Astrocyte of the cerebellum (primary cell): ENCODE measurements around the gene CCDC197.

ENCODE experiments used
- DNase-seq: peaks from one replicate; pipeline ENCODE4 v3.0.0-alpha.2; 2011; ENCODE audit warnings: low read depth
- H3K4me3 ChIP-seq: 2 replicates; pipeline ENCODE4 v1.5.1; 2011; ENCODE audit warnings: mild to moderate bottlenecking, low read depth, low read length, moderate library complexity
- CTCF ChIP-seq: IDR thresholded peaks from 2 replicates; pipeline ENCODE4 v1.5.1; 2012; ENCODE audit warnings: low read length, low read depth, moderate library complexity, mild to moderate bottlenecking; ENCODE audit errors: missing control alignments
- in situ Hi-C: cut with HindIII; loops from 2 replicates; pipeline ENCODE4 v1.10.0; 2017; ENCODE audit warnings: low sequenced_read_pairs

CCDC197 gene

DNA sequence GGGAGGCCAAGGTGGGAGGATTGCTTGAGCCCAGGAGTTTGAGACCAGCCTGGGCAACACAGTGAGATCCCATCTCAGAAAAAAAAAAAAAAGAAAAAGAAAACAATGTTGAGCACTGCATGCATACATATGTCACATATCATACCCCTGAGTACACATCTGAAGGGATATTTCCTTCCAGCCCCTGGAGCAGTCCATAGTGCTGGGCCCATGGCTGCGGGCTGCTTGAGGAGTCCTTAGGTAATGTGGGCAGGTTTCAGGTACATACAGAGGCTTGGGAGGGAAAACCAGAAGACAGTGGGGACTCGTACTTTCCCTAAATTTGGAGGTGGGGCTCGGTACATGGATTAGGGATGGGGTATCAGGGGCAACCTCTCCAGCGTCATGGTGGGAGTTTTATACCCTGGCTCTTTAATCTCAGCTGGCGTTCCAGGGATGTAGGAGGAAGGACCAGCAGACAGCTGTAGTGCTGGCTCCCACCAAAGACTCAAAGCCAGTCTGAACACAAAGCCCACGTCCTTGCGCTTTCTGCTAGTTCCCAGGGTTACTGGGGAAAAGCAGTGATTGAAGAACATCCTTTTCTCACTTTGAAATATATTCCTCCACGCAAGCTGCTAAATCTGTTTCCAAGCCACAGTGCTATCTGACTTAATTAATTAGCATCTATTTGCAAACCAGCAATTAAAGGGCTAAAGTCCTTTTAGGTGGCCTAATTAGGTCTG, 34.2 kb downstream of the CCDC197 start:
- DNase-seq: no peak
- H3K4me3 ChIP-seq: no peak overlapping the region
- in situ Hi-C loops: no loop called here
- no peak for TF ChIP-seq CTCF

- no peak overlapping the region for H3K4me3 ChIP-seq
- TF ChIP-seq CTCF: no peak
- DNase-seq: no peak
- in situ Hi-C loops: no loop called here
Observed at GRCh38 chr14:94031883-94032279, 34.8 kb downstream of the CCDC197 start.

DNA sequence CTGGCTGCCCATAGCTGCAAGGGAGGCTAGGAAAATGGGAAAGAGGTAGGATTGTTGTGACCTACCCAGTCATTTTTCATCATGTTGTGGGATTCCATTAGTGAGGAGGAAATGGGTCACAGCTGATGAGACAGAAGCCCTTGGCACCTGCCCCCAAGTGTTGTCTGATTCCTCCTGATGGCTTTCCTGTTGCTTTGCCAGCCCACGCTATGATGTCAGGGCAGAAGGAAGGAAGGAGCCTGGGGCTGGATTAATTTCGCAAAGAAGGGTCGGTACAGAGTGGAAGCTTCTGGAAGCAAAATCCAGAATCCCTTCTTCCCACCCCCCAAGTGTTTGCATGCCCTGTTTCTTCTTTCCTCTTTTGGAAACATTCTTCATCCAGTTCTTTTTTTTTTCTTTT, 37.8 kb downstream of the CCDC197 start:
- in situ Hi-C loops: no loop called here
- TF ChIP-seq CTCF: no peak
- H3K4me3 ChIP-seq: no peak overlapping the region
- DNase-seq: no peak

DNA sequence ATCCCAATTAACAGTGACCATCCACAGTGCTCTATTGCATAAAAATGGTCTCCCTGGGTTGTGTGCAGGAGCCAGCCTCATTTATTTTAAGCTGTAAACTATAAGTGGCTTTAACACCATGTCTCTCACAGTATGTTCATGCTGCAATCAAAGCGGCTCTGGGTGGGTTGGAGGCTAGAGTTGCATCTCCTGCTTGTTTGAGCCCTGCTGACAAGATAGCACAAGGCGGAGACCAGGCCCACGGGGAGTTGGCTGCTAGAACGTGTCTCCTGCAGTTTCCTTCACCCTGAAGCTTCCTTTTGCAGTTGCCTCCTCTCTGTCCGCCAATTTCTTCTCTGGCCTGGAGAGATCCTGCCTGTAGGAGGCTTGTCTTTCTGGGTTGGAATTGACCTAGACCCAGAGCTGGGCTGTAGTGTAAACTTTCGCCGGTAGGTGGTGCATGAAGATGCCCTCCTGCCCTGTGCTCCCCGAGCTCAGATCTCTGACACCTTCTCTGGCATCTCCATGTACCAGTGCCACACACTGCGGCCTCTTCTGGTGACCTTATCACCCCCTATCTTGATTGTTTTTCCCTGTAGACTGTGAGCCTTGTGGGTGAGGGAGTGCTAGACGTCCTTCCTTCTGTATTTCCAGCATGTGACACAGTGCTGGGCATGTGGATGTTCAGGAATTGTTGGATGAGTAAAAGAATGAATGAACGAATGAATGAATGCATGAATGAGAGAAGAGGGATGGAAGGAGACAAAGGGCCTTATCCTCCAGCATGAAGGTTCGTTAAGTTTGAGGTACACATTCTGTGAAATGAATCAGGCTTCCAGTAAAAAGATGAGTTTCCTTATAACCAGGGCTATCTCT, 39.4 kb downstream of the CCDC197 start:
- in situ Hi-C loops: no loop called here
- no peak for DNase-seq
- H3K4me3 ChIP-seq: no peak overlapping the region
- TF ChIP-seq CTCF: peak; percentile 88

DNA sequence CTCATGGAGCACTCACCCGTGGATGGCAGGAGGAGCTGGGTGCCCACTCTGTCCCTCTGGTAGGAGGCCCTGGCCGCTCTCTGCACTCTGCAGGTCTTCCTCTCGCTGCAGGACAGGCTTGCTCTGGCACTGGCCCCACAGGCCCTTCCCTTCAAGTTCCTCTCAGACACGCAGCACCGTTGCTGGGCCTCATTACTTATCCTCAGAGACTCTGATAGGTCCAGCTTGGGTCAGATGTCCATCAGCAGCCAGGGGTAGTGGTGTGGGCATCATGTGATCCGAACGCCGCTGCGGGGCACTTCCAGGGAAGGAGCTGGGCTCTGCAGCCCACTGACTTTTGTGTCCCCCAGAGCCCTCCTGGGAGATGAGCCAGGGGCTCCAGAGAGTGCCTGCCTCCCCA, 40.9 kb downstream of the CCDC197 start:
- in situ Hi-C loops: no loop called here
- no peak overlapping the region for H3K4me3 ChIP-seq
- TF ChIP-seq CTCF: no peak
- no peak for DNase-seq

GRCh38 chr14:94038510-94038909, 41.4 kb downstream of the CCDC197 start:
- no peak for TF ChIP-seq CTCF
- in situ Hi-C loops: no loop called here
- no peak overlapping the region for H3K4me3 ChIP-seq
- DNase-seq: no peak
